Measurements from ENCODE around the gene KLHL36. TPM values are rescaled to one million over a fixed set of nuclear protein-coding genes. Genes with fewer than 3 reads are reported as not detected.
A peak's percentile ranks its signal among the peaks of the same experiment; 100 is the strongest.

Gene KLHL36
- total RNA-seq, 6 experiments from 2014 or later, result 37.6 to 58.3 (median 40.7) TPM

DNA sequence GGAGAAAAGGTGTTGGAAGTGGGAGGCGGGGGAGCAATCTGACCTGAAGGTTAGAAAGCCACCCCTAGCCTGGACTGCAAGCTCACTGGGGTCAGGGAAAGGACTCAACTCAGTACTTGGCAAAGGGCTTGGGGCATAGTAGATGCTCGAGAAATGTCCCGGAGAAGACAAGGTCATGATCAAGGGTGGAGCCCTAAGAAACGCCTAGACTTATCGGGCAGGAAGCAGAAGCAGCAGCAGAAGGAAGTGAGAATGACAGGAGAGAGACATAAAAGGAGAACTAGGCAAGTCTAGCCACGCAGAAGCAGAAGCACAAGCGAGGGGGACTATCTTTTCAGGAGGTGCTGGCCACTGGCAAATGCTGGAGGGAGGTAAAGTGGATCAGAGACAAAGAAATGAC is 40.6 kb upstream of the KLHL36 start:
- H3K36me3 Mint-ChIP-seq (ENCODE audit: low read depth), result peaks cover 58% of the 10 kb centered on the region
- TF ChIP-seq, protein P1, sequence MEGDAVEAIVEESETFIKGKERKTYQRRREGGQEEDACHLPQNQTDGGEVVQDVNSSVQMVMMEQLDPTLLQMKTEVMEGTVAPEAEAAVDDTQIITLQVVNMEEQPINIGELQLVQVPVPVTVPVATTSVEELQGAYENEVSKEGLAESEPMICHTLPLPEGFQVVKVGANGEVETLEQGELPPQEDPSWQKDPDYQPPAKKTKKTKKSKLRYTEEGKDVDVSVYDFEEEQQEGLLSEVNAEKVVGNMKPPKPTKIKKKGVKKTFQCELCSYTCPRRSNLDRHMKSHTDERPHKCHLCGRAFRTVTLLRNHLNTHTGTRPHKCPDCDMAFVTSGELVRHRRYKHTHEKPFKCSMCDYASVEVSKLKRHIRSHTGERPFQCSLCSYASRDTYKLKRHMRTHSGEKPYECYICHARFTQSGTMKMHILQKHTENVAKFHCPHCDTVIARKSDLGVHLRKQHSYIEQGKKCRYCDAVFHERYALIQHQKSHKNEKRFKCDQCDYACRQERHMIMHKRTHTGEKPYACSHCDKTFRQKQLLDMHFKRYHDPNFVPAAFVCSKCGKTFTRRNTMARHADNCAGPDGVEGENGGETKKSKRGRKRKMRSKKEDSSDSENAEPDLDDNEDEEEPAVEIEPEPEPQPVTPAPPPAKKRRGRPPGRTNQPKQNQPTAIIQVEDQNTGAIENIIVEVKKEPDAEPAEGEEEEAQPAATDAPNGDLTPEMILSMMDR (IDR thresholded peaks at IDR 0.05), result no peak
- DNase-seq, result no peak
- H3K27ac Mint-ChIP-seq, result peak overlapping the region; percentile 15
- peaks cover 77% of the 10 kb centered on the region for H3K4me1 Mint-ChIP-seq (ENCODE audit: low read depth)
- no peaks in the 10 kb centered on the region; the same call in 1 of the 2 replicates for H3K27me3 Mint-ChIP-seq (ENCODE audit: insufficient read depth)
- H3K4me3 Mint-ChIP-seq, result no peak overlapping the region
- H3K9me3 Mint-ChIP-seq, result no peaks in the 10 kb centered on the region; the same call in 1 of the 2 replicates

GRCh38 chr16:84608282-84608681 is 40.0 kb upstream of the KLHL36 start:
- no peaks in the 10 kb centered on the region; the same call in 1 of the 2 replicates for H3K27me3 Mint-ChIP-seq (ENCODE audit: insufficient read depth)
- H3K27ac Mint-ChIP-seq, result peak overlapping the region; percentile 39; the same call in 1 of the 2 replicates
- H3K9me3 Mint-ChIP-seq, result no peaks in the 10 kb centered on the region; the same call in 1 of the 2 replicates
- TF ChIP-seq, protein P1 (IDR thresholded peaks at IDR 0.05), result no peak
- H3K36me3 Mint-ChIP-seq (ENCODE audit: low read depth), result peaks cover 61% of the 10 kb centered on the region
- DNase-seq, result no peak
- H3K4me3 Mint-ChIP-seq, result no peak overlapping the region
- peaks cover 75% of the 10 kb centered on the region for H3K4me1 Mint-ChIP-seq (ENCODE audit: low read depth)

GRCh38 chr16:84609563-84610177 is 38.6 kb upstream of the KLHL36 start:
- Mint-ChIP-seq H3K27ac (peak overlapping the region; percentile 36; the same call in 1 of the 2 replicates), H3K36me3 (ENCODE audit: low read depth) (peaks cover 68% of the 10 kb centered on the region), H3K27me3 (ENCODE audit: insufficient read depth) (no peaks in the 10 kb centered on the region; the same call in 1 of the 2 replicates), H3K4me3 (no peak overlapping the region), H3K4me1 (ENCODE audit: low read depth) (peaks cover 77% of the 10 kb centered on the region), H3K9me3 (no peaks in the 10 kb centered on the region; the same call in 1 of the 2 replicates)
- no peak for DNase-seq
- TF ChIP-seq, protein P1 (IDR thresholded peaks at IDR 0.05), result no peak

DNA sequence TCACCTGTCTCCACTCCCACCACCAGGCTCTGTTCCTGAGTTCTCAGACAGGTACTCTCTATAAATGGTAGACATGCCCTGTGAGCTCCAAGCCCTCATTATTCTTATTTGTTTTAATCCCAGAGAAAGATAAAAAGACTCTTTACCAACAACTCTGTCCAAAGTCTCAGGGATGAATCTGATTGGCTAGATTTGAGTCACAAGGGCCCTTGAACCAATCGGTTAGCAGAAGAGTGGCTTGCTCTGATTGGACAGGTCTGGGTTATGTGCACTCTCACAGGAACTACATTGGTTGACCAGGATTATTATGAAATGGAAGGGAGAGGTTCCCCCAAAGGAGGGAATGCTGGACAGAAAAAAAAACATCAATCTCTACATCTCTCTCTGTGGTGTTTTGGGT is 37.9 kb upstream of the KLHL36 start:
- TF ChIP-seq, protein P1 (IDR thresholded peaks at IDR 0.05), result no peak
- peaks cover 79% of the 10 kb centered on the region for H3K4me1 Mint-ChIP-seq (ENCODE audit: low read depth)

GRCh38 chr16:84611041-84611440 is 37.3 kb upstream of the KLHL36 start:
- Mint-ChIP-seq H3K27ac (no peak overlapping the region), H3K4me1 (ENCODE audit: low read depth) (peaks cover 79% of the 10 kb centered on the region), H3K9me3 (no peaks in the 10 kb centered on the region; the same call in 1 of the 2 replicates), H3K4me3 (no peak overlapping the region), H3K27me3 (ENCODE audit: insufficient read depth) (no peaks in the 10 kb centered on the region; the same call in 1 of the 2 replicates), H3K36me3 (ENCODE audit: low read depth) (peaks cover 71% of the 10 kb centered on the region)
- TF ChIP-seq, protein P1 (IDR thresholded peaks at IDR 0.05), result no peak
- DNase-seq, result no peak

More for the DNA sequence above, 37.9 kb upstream of the KLHL36 start:
- Mint-ChIP-seq H3K4me3 (no peak overlapping the region), H3K27me3 (ENCODE audit: insufficient read depth) (no peaks in the 10 kb centered on the region), H3K27ac (no peak overlapping the region), H3K36me3 (ENCODE audit: low read depth) (peaks cover 71% of the 10 kb centered on the region), H3K9me3 (no peaks in the 10 kb centered on the region; the same call in 1 of the 2 replicates)
- DNase-seq, result no peak
